Neural cell (in vitro differentiated cells): Measurements from ENCODE around the gene SLC39A10. TPM values are rescaled to one million over a fixed set of nuclear protein-coding genes. Genes with fewer than 3 reads are reported as not detected.

Experiments used
- H2AFZ ChIP-seq: fragments of 200-600, 300-800 bp; sonication (generic), shearing (Covaris generic); 2 replicates; pipeline ENCODE4 v1.6.0; 2014; ENCODE audit warnings: low read depth, mild to moderate bottlenecking, antibody characterized with exemption, low read length, moderate library complexity
- H3F3A ChIP-seq: fragments of 200-600 bp; shearing (Covaris generic); 2 replicates; pipeline ENCODE4 v1.6.1; 2016; ENCODE audit warnings: mild to moderate bottlenecking, moderate library complexity, mixed read lengths, antibody characterized with exemption, low read length; ENCODE audit not compliant: insufficient read depth, poor library complexity, severe bottlenecking
- H3K27ac ChIP-seq: fragments of 200-600, 300-800 bp; sonication (generic), shearing (Covaris generic); 2 replicates; pipeline ENCODE4 v1.5.1; 2014; ENCODE audit warnings: mild to moderate bottlenecking, low read length, moderate library complexity
- H3K27me3 ChIP-seq: fragments of 300-800, 200-600 bp; sonication (generic), shearing (Covaris generic); 2 replicates; pipeline ENCODE4 v1.6.0; 2014; ENCODE audit warnings: mild to moderate bottlenecking, low read depth, low read length, moderate library complexity; ENCODE audit not compliant: insufficient read depth
- H3K36me3 ChIP-seq: fragments of 300-800, 200-600 bp; sonication (generic), shearing (Covaris generic); 2 replicates; pipeline ENCODE4 v1.5.1; 2014; ENCODE audit warnings: mild to moderate bottlenecking, antibody characterized with exemption, low read length, moderate library complexity; ENCODE audit not compliant: insufficient read depth
- H3K4me2 ChIP-seq: fragments of 300-800, 200-600 bp; sonication (generic), shearing (Covaris generic); 2 replicates; pipeline ENCODE4 v1.6.0; 2014; ENCODE audit warnings: mild to moderate bottlenecking, low read length
- H3K4me3 ChIP-seq: fragments of 300-800, 200-600 bp; sonication (generic), shearing (Covaris generic); 2 replicates; pipeline ENCODE4 v1.5.1; 2014; ENCODE audit warnings: mild to moderate bottlenecking, low read length, moderate library complexity
- H3K79me2 ChIP-seq: fragments of 200-600 bp; shearing (Covaris generic); replicated peaks from 2 replicates; pipeline ENCODE4 v1.6.0; 2014; ENCODE audit warnings: mild to moderate bottlenecking, low read length, moderate library complexity; ENCODE audit not compliant: insufficient read depth
- H3K9ac ChIP-seq: fragments of 300-800, 200-600 bp; sonication (generic), shearing (Covaris generic); 2 replicates; pipeline ENCODE4 v1.6.1; 2016; ENCODE audit warnings: mild to moderate bottlenecking, low read length, mixed read lengths
- H3K9me2 ChIP-seq: fragments of 200-600 bp; shearing (Covaris generic); 2 replicates; pipeline ENCODE4 v1.6.1; 2016; ENCODE audit warnings: mild to moderate bottlenecking, low read length, mixed read lengths; ENCODE audit not compliant: insufficient read depth
- H3K9me3 ChIP-seq: fragments of 200-600, 300-800 bp; sonication (generic), shearing (Covaris generic); 2 replicates; pipeline ENCODE4 v1.6.1; 2016; ENCODE audit warnings: mild to moderate bottlenecking, mixed run types, low read length, moderate library complexity, mixed read lengths
- H4K20me1 ChIP-seq: fragments of 200-600 bp; shearing (Covaris generic); 2 replicates; pipeline ENCODE4 v1.6.1; 2016; ENCODE audit warnings: mild to moderate bottlenecking, mixed run types; ENCODE audit not compliant: insufficient read depth
- CTCF ChIP-seq: fragments of 450-650 bp; IDR thresholded peaks from 2 replicates; pipeline ENCODE4 v1.5.1; 2014; ENCODE audit warnings: antibody characterized with exemption, mild to moderate bottlenecking, moderate library complexity; ENCODE audit not compliant: poor library complexity, severe bottlenecking
- EP300 ChIP-seq: fragments of 450-650 bp; conservative IDR thresholded peaks from 2 replicates; pipeline ENCODE4 v1.6.1; 2014; ENCODE audit warnings: antibody characterized with exemption, mild to moderate bottlenecking, moderate library complexity; ENCODE audit not compliant: poor library complexity, severe bottlenecking
- EZH2 ChIP-seq: fragments of 200-600, 300-800 bp; shearing (Covaris generic), sonication (generic); IDR thresholded peaks from 2 replicates; pipeline ENCODE4 v1.6.1; 2014; ENCODE audit warnings: antibody characterized with exemption, low read length, borderline replicate concordance, mild to moderate bottlenecking; ENCODE audit not compliant: insufficient read depth, poor library complexity, severe bottlenecking
- MXI1 ChIP-seq: fragments of 450-650 bp; conservative IDR thresholded peaks from 2 replicates; pipeline ENCODE4 v1.6.1; 2014; ENCODE audit warnings: antibody characterized with exemption, mild to moderate bottlenecking; ENCODE audit not compliant: poor library complexity, severe bottlenecking
- POLR2AphosphoS5 ChIP-seq: IDR thresholded peaks from 2 replicates; pipeline ENCODE4 v1.6.1; 2012
- RAD21 ChIP-seq: fragments of 450-650 bp; conservative IDR thresholded peaks from 2 replicates; pipeline ENCODE4 v1.6.1; 2014; ENCODE audit warnings: antibody characterized with exemption, mild to moderate bottlenecking, moderate library complexity
- REST ChIP-seq: IDR thresholded peaks from 2 replicates; pipeline ENCODE4 v1.6.1; 2012; ENCODE audit warnings: borderline replicate concordance
- SMC3 ChIP-seq: fragments of 450-650 bp; conservative IDR thresholded peaks from 2 replicates; pipeline ENCODE4 v1.6.1; 2014; ENCODE audit warnings: antibody characterized with exemption, mild to moderate bottlenecking, moderate library complexity; ENCODE audit not compliant: poor library complexity
- TAF1 ChIP-seq: IDR thresholded peaks from 2 replicates; pipeline ENCODE4 v1.6.1; 2012; ENCODE audit warnings: low read depth
- polyA plus RNA-seq: library from polyadenylated mRNA; depleted of rRNA; stranded (reverse); fragments of >200 nt; gene quantifications from 2 replicates; pipeline ENCODE4 v1.2.3, GENCODE V29; 2014

Gene SLC39A10
- polyA plus RNA-seq, 1 donor from 2014 or later = 71.7 TPM

GRCh38 chr2:195727106-195727505 is 70.1 kb downstream of the SLC39A10 start:
- Histone ChIP-seq H3K9me2 (no peaks in the 10 kb centered on the region), H3K4me3 (no peak overlapping the region), H3K9me3 (no peaks in the 10 kb centered on the region), H2AFZ (no peak overlapping the region), H3K27ac (no peak overlapping the region), H3K27me3 (no peaks in the 10 kb centered on the region), H3K4me2 (no peak overlapping the region), H3K36me3 (no peaks in the 10 kb centered on the region), H3F3A (no peaks in the 10 kb centered on the region), H3K79me2 (no peaks in the 10 kb centered on the region), H3K9ac (no peak overlapping the region), H4K20me1 (no peaks in the 10 kb centered on the region)
- TF ChIP-seq TAF1 (no peak), RAD21 (no peak), SMC3 (no peak), POLR2AphosphoS5 (no peak), MXI1 (no peak), CTCF (no peak), EZH2 (no peak), EP300 (no peak), REST (no peak)

GRCh38 chr2:195730912-195731311 is 73.9 kb downstream of the SLC39A10 start:
- no peak for TF ChIP-seq SMC3
- no peak for TF ChIP-seq TAF1
- TF ChIP-seq REST = no peak
- TF ChIP-seq EZH2 = no peak
- no peak for TF ChIP-seq MXI1
- TF ChIP-seq EP300 = no peak
- TF ChIP-seq CTCF = no peak
- no peak for TF ChIP-seq POLR2AphosphoS5
- TF ChIP-seq RAD21 = no peak
- no peak overlapping the region for H2AFZ ChIP-seq
- H3K9ac ChIP-seq = no peak overlapping the region
- H3K4me2 ChIP-seq = no peak overlapping the region
- H3K9me2 ChIP-seq = no peaks in the 10 kb centered on the region
- H3K9me3 ChIP-seq = no peaks in the 10 kb centered on the region
- H3K4me3 ChIP-seq = no peak overlapping the region
- no peaks in the 10 kb centered on the region for H3K27me3 ChIP-seq
- H3K79me2 ChIP-seq = no peaks in the 10 kb centered on the region
- no peaks in the 10 kb centered on the region for H3F3A ChIP-seq
- no peaks in the 10 kb centered on the region for H3K36me3 ChIP-seq
- H3K27ac ChIP-seq = no peak overlapping the region
- H4K20me1 ChIP-seq = no peaks in the 10 kb centered on the region
